HG02678 (cell line): Measurements from ENCODE around the gene NBEAL2.
A peak's percentile ranks its signal among the peaks of the same experiment; 100 is the strongest.
"Not testable (repeated sequence)": the region's sequence is repeated elsewhere in the genome, so short reads cannot be mapped to it uniquely, and the experiment has no call there.

Experiments
- ATAC-seq: cut with Tn5 transposase; IDR thresholded peaks from one replicate; pipeline ENCODE4 v1.9.1; 2021; ENCODE audit warnings: mild to moderate bottlenecking, moderate library complexity; ENCODE audit not compliant: unreplicated experiment

Gene NBEAL2

DNA sequence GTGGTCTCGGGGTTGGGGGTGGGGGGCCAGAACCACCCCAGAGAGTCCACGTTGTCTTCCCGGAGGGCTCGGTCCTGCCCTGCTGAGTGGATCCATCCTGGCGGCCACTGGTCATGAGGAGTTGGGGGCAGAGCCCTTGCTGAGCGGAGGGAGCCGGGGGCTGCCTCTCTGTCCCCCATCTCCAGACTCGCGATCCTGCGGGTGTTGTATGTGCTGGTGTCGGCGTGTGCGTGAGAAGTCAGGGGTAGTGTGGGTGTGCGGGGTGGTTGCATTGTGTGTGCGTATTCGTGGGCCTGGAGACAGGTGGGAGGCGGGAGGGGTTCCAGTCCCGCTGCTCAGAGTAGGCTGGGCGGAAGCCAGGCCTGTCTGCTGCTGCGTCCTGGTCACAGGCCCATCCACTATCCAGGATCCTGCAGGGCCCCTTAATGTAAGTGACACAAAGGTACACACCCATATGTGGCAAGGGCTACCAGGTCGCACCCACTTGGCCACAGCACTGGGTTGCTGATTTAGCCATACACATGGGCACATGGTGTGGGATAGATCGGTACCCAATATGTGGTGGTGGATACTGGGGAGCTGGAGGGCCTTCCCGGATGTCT lies 30.7 kb downstream of the NBEAL2 start:
- ATAC-seq, result no peak

DNA sequence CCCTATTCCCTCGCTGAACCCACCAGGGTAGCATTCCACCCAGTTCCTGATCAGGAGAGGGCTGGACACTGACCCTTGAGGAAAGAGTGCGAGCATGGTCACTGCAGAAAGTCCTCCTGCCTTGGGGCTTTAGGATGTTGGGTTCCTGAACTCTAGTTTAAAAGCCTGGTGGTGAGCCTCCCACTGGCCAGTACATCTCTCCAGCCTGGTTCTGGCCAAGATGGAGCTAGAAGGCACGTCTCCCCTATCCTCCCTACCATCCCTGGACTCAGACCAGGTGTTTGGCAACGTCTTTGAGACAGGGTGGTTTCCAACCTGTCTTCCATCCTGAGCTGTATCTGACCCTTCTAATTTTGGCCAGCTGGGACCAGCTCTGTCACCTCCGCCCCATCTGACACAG lies 31.4 kb downstream of the NBEAL2 start:
- ATAC-seq, result no peak

DNA sequence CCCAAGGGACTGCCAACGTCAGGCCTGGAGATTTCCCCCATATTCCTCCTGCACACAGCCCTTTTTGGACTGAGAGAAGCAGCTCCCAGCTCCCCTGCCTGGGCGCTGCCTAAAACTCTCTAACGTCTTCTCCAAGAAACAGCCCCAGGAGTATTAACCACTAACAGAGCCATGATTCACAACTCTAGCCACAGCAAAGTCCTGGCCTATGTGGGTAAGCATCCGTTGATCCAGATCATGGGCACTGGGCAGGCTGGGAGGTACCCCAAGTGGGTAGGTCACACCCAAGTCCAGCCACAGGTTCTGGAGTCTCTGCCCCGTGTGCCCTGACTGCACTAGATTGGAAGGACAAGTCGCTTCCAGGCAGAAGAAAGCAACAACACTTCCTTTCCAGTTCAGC lies 31.9 kb downstream of the NBEAL2 start:
- no peak for ATAC-seq

DNA sequence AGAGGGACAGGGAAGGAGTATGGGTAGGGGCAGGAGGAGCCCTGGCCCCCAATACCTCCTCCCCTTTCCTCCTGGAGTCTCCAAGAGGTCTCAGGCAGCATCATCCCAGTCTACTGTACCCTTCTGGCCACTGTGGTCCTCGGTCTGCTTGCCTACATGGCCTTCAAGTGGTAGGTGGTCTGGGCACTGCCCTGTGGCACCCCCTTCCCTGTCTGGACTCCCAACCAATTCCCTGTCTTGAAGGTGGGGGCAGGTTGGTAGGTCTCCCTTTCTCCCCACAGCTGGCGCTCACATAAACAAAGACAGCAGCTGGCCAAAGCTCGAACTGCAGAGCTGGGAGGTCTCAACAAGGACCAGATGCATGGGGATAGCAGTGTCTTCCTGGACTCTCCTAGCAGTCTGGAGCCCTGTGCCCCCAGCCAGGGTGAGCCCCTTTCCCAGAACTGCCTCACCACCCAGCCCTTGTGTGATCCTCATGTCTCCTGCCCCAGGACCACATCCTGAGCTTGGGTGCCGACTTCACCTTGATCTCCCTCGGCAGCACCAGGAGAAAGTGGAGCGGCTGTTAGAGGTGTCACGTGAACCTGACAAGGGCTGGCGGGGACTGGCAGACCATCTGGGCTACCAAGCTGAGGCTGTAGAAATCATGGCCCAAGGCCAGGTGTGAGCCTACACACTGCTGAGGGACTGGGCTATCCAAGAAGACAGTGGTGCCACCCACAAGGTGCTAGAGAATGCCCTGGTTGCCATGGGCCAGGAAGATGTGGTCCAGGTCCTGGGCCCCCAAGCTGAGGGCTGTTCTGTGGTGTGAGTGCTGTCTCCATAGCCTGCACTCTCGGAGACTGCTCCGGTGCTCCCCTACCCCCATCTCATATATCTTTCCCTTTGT lies 33.1 kb downstream of the NBEAL2 start:
- no peak for ATAC-seq

DNA sequence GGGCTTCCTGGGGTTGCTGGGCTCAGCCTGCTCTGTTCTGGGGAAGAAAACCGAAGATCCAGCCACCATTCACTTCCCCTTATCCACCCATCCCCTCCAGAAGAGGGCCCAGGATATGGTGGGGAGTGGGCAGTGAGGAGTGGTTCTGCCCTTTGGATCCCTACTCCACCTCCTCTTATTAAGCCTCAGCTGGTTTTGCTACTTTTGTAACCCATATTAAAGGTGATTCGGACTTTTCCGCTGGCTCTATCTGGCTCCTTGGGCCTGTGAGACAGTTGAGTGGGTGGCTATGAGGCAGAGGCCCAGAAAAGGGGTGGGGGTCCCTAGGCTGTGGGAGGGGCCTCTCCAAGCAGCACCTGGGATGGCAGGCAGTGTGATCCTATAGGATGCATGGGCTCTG lies 33.8 kb downstream of the NBEAL2 start:
- ATAC-seq, result no peak

DNA sequence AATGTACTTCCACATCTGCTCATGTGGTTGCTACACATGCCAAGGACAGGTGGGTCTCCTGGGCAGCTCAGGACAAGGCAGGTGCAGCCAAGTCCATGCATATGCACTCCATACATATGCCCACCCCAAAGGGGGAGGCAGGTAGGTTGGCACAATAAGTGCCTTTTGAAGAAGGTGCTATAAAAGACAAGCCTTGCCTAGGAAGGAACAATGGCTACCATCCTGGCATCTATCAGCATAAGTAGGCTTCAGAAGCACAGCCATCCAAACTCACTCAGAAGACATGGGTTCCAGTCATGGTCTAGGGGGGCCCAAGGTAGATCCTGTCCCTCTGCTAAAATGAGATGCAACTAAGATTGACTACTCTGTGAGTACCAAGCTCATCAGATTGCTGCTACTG lies 34.6 kb downstream of the NBEAL2 start:
- no peak for ATAC-seq

DNA sequence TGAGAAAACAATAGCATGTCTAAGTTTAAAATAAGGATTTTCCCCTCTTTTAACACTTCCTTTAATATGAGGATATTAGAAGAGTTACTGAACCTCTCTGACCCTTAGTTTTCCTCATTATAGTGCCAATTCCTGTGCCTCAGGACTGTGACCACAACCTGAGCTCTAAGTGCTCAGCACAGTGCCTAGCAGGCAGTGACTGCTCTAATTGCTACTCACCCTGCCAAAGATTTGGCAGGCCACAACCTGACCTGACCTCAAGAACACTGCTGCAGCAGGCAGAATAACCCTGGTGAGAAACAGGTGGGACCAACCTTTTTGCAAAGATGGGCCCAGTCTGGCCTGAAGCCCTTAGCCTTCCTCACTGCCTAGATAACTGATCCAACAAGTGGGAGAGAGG lies 35.7 kb downstream of the NBEAL2 start:
- ATAC-seq, result no peak

DNA sequence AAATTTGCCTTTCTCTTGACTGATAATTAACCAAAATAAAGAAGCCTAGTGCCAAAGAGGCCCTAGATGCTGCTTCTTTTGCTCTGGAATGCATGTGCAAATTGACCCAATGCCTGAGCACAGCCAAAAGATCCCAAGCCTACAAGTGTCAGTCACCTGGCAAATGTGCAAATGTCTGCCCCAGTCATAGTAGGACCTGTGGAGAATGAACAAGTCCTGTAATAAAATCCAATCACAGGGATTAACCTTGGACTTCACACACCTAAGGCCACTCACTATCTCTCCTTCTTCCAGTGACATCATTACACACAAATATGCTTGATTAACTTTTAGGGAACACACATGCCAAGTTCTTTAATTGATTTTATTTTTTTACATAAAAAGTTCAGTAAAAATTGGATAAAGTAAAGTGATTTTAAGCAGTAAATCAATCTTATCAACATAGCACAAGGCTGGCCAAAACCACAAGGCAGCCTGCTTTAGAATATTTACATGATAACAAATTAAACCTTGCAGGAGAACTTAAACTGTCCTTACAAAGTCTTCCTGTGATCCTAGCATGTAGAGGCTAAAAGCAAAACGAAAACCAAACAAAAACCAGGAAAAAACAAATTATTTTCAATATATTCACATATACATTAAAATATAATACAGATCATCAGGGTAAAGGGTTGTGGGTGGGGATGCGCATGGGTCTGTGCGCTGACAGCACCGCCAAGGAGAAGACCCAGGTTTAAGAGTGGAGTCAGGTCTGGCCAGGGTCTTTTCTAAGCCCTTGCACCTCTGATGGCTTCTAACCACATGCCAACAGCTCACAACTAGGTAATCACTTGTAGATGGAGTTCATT lies 36.8 kb downstream of the NBEAL2 start:
- ATAC-seq, result no peak

DNA sequence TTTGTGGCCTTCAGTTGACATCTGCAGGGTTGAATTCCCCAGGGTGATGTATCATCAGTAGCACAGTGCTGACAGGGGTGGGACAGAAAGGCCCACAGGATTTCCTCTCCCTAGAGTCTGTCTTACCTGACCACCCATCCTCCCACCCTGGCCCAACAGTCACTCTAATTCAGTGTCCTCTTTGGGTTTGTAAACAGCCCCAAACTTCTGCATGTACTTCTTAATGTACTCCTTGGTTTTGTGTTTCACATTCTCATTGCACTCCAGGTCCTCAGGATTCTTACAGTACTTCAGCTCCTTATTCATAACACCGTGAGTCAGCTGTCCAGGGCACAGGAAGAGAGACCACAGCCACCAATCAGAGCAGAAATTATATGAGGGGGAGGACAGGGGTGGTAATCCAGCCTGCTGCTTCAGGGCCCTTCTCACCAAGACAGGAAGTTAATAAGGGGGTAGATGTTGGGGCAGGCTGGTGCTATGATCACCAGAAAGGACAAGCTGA lies 37.5 kb downstream of the NBEAL2 start:
- ATAC-seq, result peak; percentile 51

DNA sequence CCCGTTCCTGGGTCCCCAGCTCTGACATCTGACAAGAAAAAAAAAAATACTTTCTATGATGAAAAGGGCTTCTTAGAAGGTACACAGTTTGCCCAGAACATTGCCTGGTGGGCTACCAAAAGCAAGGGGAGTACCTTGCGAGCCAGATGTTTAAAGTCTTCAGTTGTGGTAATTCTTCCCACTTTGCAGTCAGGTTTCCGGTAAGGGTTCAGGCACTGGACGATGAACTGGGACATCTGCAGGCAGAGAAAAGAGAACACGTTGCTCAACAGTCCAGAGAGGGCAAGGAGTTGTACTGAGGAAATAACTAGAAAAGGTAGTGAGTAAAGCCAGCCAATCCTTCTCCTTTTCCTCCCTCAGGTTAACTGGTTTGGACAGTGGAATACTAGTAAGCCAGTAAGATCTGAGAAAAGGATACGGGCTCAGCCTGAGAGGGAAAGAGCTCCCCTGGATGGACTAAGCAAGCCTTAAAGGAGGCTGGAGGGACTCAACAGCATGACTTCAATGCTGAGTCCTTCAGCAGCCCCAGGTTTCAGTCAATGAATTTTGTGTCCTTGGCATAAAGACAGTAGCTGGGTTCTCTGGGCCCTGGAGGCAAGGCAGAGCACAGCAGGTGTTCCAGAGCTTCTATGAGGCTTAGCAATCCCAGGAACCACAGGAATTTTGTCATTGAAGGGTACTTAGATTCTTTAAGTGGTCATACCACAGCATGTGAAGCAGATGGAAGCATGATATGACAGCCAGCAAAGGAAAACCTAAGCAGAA lies 38.2 kb downstream of the NBEAL2 start:
- no peak for ATAC-seq

DNA sequence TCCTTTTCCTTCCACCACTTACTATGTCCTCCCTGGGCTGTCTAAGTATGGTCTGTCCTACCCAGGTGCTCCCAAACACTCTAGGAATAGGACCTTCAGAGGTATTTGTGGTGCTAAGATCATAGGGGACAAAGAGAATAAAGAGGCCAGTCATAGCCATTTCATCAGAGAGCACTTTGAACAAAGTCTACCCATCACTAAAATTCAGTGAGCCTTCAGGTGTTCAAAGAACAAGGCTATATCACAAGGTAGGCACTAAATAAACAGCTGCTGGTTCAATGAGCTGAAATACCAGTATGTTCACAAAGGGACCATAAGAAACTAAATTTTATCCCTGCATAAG lies 38.8 kb downstream of the NBEAL2 start:
- no peak for ATAC-seq

DNA sequence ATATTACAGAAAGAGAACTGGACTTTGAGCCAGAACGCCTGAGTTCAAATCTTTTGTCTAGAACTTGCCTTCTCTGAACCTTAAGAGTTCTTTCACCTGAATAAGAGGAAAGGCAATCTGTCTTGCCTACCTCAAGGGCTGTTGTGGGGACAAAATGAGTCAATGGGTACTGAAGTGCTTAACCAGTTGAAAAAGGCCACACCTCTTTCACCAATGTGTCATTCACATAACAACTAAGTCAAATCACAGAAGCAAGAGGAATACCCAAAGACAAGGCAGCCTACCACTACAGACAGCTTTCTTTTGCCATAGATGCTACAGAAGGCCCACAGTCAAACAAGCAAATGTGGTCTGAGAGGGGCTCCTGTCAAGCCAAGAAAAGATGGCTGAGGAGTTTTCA lies 39.7 kb downstream of the NBEAL2 start:
- ATAC-seq, result peak; percentile 54

DNA sequence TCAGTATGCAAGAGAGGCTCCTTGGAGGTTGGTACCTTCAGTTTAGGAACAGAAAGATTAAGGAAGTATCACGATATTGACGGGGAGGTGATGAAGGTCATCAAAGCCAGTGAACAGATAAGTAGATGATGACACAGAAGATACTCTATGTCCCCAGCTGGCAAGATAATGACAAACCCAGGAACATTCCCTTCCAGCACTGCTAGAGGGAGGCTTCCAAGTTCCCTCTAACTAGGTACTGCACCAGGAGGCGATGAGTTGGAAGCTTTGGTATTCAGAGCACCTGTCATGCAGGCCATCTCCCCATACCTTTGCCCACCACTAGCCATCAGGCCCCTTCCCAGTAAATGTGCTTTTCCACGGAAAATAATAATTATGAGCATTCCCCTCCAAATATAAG lies 40.8 kb downstream of the NBEAL2 start:
- no peak for ATAC-seq

DNA sequence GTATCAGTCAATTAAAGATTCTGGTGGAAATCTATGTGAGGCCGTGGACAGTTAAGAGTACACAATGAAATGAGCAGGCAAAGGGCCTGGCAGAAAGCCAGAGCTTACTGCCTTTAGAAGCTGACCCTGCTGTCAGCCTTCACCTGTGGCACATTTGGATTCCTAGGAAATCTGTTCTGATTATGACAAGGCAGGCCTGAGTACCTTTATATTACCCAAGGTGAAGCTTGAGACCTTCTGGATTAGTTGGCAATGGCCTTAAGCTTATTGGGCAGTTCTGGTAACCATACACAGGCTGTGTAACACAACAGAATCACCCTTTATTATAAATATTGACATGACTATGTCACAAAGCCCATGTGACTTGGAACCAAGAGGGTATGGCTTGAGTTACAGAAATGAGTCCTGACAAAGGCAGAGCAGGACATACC lies 43.2 kb downstream of the NBEAL2 start:
- no peak for ATAC-seq

DNA sequence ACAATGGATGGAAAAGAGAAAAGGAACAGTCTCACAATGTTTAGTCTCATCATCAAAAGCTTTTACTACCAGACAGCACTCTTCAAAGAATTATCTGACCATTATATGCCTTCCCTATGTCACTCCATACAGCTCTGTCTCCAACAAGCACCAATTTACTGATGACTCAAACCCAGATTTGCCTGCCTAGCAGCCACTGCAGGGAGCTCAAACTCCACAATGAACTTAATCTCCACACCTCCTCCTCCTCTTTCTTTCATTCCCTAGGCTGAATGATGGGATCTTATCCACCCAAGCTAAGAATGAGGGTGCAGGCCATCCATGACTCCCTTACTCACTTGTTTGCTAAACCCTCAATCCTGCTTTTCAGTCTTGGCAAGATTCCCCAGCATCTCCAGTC lies 45.5 kb downstream of the NBEAL2 start:
- ATAC-seq, result no peak

DNA sequence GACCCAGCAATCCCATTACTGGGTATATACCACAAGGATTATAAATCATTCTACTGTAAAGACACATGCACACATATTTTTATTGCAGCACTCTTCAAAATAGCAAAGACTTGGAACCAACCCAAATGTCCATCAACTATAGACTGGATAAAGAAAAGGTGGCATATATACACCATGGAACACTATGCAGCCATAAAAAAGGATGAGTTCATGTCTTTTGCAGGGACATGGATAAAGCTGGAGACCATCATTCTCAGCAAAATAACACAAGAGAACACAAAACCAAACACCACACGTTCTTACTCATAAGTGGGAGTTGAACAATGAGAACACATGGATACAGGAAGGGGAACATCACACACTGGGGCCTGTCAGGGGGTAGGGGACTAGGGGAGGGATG lies 47.0 kb downstream of the NBEAL2 start:
- not testable (repeated sequence) for ATAC-seq

DNA sequence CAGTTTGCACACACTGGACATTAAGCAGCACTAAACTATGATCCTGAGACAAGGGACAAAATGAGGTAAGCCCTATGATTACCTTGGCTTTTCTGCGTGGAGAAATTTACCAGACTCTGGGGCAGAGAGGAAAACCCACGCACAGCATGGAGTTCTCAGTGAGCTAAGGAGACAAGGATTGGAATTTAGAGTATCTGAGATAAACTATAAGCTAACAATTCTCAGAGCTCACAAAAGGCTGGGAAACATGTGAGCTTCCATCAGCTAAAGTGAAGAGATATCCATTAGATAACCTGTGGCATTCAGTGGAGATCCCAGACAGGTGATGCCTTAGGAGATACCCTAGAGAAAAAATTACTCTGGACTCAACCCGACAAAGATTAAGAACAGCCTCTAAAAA lies 48.7 kb downstream of the NBEAL2 start:
- no peak for ATAC-seq

DNA sequence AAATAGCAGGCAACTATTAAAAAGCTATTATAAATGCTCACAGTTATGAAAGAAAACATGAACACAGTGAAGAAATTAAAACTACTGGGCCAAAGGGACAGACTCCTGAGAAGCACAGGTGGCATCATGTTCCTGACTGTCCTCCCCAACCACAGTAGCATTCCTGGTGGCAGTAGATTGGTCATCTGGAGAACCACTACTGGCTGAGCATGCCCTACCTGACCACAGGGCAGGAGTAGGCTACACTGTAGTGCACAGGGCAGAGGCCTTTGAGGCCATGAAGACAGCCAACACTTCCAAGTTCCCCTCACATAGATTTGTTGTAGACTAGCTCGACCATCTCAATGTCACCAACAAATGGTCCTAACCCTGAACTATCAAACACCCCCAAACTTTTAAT lies 49.2 kb downstream of the NBEAL2 start:
- no peak for ATAC-seq

DNA sequence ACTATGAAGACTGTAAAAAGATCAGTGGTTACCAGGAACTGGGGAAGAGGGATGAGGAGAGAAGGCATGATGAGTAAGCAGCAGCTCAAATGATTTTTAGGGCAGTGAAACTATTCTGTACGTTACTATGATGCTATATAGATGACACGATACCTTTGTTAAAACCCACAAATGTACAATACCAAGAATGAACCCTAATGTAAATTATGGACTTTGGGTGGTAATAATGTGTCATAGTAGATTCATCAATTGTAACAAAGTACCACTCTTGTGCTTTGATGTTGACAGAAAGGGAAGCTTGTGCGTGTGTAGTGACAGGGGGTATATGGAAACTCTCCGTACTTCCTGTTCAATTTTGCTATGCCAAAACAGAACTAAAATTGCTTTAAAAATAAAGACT lies 51.6 kb downstream of the NBEAL2 start:
- not testable (repeated sequence) for ATAC-seq

DNA sequence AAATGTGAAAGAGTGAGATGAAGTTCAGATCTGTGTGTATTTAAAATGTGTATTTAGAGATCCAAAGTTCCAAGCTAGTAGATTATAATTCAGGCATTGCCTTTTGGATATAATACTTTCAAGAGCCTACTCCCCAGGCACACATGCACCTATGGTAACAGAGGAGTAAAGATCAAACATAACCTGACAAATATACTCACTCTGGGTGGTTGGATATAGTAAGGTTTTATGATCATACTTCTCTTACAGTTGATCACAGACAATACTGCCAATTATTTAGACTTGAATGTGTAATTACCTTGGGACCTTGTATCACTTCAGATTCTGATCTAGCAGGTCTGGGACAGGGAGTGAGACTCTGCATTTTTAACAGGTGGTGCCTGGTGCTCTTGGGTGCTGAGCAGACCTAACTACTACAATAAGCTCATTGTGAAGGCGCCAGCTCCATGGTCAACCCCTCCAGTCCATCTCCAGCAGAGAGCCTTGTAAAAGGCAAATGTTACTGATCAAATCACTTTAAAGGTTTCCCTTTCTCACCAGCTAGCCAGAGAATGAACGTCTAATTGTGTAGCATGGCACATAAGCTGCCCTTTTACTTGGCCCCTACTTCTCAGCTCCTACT lies 55.5 kb downstream of the NBEAL2 start:
- no peak for ATAC-seq
